ENCODE data around the gene SARM1. TPM values are rescaled to one million over a fixed set of nuclear protein-coding genes. Genes with fewer than 3 reads are reported as not detected.

The SARM1 gene
- total and polyA plus RNA-seq, 2 of the 8 experiments (the other 6 are each of a cell fraction or from before 2014, with no cell fraction given): 5.8 to 9.2 TPM

GRCh38 chr17:28395426-28395825, 23.9 kb downstream of the SARM1 start:
- Histone ChIP-seq H3K56ac (replicated peaks; ENCODE audit: insufficient read length, low read depth, low read length) (no peak overlapping the region), H3K4me3 (ENCODE audit: extremely low read depth in 1 of 4, insufficient read depth in 2 of 4, low read depth in 3 of 4, low read length in 4 of 4) (no peak overlapping the region), H3K4me2 (ENCODE audit: insufficient read depth in 1 of 2, low read depth in 2 of 2, low read length in 2 of 2) (no peak overlapping the region), H4K5ac (ENCODE audit: insufficient read length, low read depth, low read length) (no peak overlapping the region), H3K14ac (ENCODE audit: insufficient read length) (no peak overlapping the region), H3K79me1 (ENCODE audit: low read depth, low read length) (no peaks in the 10 kb centered on the region), H2AFZ (ENCODE audit: low read length) (no peak overlapping the region), H3K9ac (replicated peaks in 1 of 4; ENCODE audit: extremely low read depth in 1 of 4, low read depth in 3 of 4, low read length in 3 of 4) (no peak overlapping the region), H3K79me2 (ENCODE audit: control insufficient read depth in 1 of 2, insufficient read depth in 2 of 2, low read length in 2 of 2) (no peaks in the 10 kb centered on the region), H3K36me3 (ENCODE audit: control insufficient read depth in 2 of 4, insufficient read depth in 4 of 4, low read length in 3 of 4) (no peaks in the 10 kb centered on the region), H3K4ac (replicated peaks; ENCODE audit: insufficient read length, low read depth, low read length) (no peak overlapping the region), H4K91ac (replicated peaks; ENCODE audit: insufficient read length, low read length) (no peak overlapping the region), H3K9me3 (ENCODE audit: insufficient read depth in 2 of 2, low read depth in 1 of 2, low read length in 1 of 2) (no peaks in the 10 kb centered on the region), H3K27me3 (replicated peaks in 1 of 4; ENCODE audit: control insufficient read depth in 3 of 4, extremely low read depth in 1 of 4, insufficient read depth in 3 of 4, low read length in 3 of 4) (peaks cover 0 to 3% (median 0%) of the 10 kb centered on the region in 4 experiments; a peak in 2 of 7 replicates), H2BK15ac (ENCODE audit: low read length) (no peak overlapping the region), H3K23me2 (ENCODE audit: low read depth, low read length) (no peaks in the 10 kb centered on the region), H4K20me1 (replicated peaks in 1 of 2; ENCODE audit: control insufficient read depth in 1 of 2, insufficient read depth in 2 of 2, low read length in 2 of 2) (no peaks in the 10 kb centered on the region), H2AK5ac (ENCODE audit: low read depth, low read length) (no peak overlapping the region), H3K18ac (ENCODE audit: extremely low read depth, low read length) (no peak overlapping the region), H2BK20ac (ENCODE audit: low read length) (no peak overlapping the region), H2BK5ac (ENCODE audit: low read depth, low read length) (no peak overlapping the region), H3K27ac (ENCODE audit: low read depth, low read length) (no peak overlapping the region), H2BK120ac (replicated peaks; ENCODE audit: low read depth, low read length) (no peak overlapping the region), H2BK12ac (ENCODE audit: low read depth, low read length) (no peak overlapping the region), H3K23ac (ENCODE audit: insufficient read length) (no peak overlapping the region), H4K8ac (ENCODE audit: extremely low read depth, insufficient read depth, low read length) (no peak overlapping the region; the same call in 1 of the 2 replicates), H3K4me1 (replicated peaks in 1 of 4; ENCODE audit: control insufficient read depth in 3 of 4, insufficient read depth in 4 of 4, low read length in 3 of 4) (no peaks in the 10 kb centered on the region; a peak in 1 of 7 replicates)
- DNase-seq (ENCODE audit: low read depth in 1 of 2, low spot score in 2 of 2) (no peak), FAIRE-seq (no peak)
- TF ChIP-seq HDAC6 (IDR thresholded peaks at IDR 0.05; ENCODE audit: low read depth, low read length): no peak
- no peak for TF ChIP-seq RXRA (IDR thresholded peaks at IDR 0.05; ENCODE audit: insufficient read depth, low read depth, low read length)
- no peak for TF ChIP-seq SP4 (IDR thresholded peaks at IDR 0.05; ENCODE audit: low read length)
- no peak for TF ChIP-seq SUZ12 (IDR thresholded peaks at IDR 0.05; ENCODE audit: low read length)
- no peak for TF ChIP-seq CREB1 (IDR thresholded peaks at IDR 0.05)
- no peak for TF ChIP-seq POLR2AphosphoS5 (IDR thresholded peaks at IDR 0.05; ENCODE audit: low read depth, low read length)
- TF ChIP-seq RNF2 (IDR thresholded peaks at IDR 0.05; ENCODE audit: borderline replicate concordance, low read depth, low read length, missing control alignments, poor library complexity, severe bottlenecking): no peak
- no peak for TF ChIP-seq JUN (IDR thresholded peaks at IDR 0.05; ENCODE audit: low read depth, low read length)
- CTCF ChIA-PET (ENCODE audit: partially characterized antibody): interaction anchor here (0.6 to 2.8 kb wide), 8 partner anchors 10 to 220 kb away, joined by 3 to 11 read pairs (median 4); partner anchors contain the start of gene SLC46A1
- POLR2A ChIA-PET (ENCODE audit: partially characterized antibody): interaction anchor here (1.2 to 12.8 kb wide), 3 partner anchors 8 to 13 kb away, joined by 3 to 135 read pairs (median 5); no protein-coding TSS in a partner anchor
- 84% methylated on average over 2 of the region's 2 CpGs; no CpG with 5 or more reads in 1 of the 2 experiments for WGBS, 2 experiments (ENCODE audit: extremely low coverage in 1 of 2, insufficient coverage in 1 of 2, insufficient read length in 1 of 2, insufficient replicate concordance in 2 of 2, low coverage in 1 of 2, low lambda C conversion rate in 2 of 2, missing lambda C conversion rate in 1 of 2)

Data from H1 (cell line).